Stimulated activated CD4-positive, alpha-beta T cell treated with anti-CD3 and anti-CD28 coated beads, Interleukin-2, amount 100 ng/mL, for 4 hours (primary cell): ENCODE data around the gene TMEM259.
A peak's percentile ranks its signal among the peaks of the same experiment; 100 is the strongest.

ENCODE experiments used
- DNase-seq: peaks from one replicate; pipeline ENCODE4 v3.0.0-alpha.2; 2020; ENCODE audit warnings: low read depth

Gene TMEM259

DNA sequence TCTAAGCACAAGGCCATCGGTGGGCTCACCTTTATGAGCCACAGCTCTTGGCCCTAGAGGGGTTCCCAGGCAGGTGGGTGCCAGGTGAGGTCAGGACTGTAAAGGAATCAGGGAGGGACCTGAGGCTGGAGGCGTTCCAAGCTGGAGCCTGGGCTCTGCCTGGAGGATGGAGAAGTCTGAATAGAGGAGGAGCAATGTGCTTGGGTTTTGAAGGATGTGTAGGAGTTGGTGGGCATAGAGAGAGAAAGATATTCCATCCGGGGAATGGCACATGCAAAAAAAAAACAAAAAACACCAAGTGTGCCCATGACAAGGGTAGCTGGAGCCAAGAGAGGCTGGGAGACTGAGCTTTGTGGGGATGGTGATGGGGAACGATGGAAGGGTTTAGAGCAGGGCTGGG, 18.3 kb downstream of the TMEM259 start:
- no peak for DNase-seq

- peak; percentile 49 for DNase-seq
Observed at GRCh38 chr19:1001538-1002166, 19.3 kb downstream of the TMEM259 start.

GRCh38 chr19:1000591-1001537, 20.1 kb downstream of the TMEM259 start:
- DNase-seq, result no peak

- DNase-seq, result peak; percentile 39
Observed at GRCh38 chr19:1000095-1000494, 20.8 kb downstream of the TMEM259 start, which contains the start of gene GRIN3B. Gene GRIN3B (plus strand): TSS chr19:1000419. CDS start chr19:1000438, 19 bp downstream.

GRCh38 chr19:999379-999719, 21.6 kb downstream of the TMEM259 start:
- no peak for DNase-seq

DNA sequence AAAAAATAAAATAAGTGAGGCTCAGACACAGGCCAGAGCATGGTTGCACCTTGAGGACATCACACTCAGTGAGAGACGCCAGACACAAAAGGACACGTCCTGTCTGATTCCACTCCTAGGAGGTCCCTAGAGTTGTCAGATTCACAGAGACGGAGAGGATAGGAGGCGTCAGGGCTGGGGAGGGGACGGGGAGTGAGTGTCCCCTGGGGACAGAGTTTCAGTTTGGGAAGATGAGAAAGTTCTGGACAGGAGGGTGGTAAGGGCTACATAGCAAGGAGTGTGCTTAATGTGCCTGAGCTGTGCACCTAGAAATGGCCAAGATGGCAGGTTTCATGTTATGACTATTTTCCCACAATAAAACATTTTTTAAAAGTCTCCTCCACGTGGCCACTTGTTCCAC, 22.9 kb downstream of the TMEM259 start:
- no peak for DNase-seq

DNA sequence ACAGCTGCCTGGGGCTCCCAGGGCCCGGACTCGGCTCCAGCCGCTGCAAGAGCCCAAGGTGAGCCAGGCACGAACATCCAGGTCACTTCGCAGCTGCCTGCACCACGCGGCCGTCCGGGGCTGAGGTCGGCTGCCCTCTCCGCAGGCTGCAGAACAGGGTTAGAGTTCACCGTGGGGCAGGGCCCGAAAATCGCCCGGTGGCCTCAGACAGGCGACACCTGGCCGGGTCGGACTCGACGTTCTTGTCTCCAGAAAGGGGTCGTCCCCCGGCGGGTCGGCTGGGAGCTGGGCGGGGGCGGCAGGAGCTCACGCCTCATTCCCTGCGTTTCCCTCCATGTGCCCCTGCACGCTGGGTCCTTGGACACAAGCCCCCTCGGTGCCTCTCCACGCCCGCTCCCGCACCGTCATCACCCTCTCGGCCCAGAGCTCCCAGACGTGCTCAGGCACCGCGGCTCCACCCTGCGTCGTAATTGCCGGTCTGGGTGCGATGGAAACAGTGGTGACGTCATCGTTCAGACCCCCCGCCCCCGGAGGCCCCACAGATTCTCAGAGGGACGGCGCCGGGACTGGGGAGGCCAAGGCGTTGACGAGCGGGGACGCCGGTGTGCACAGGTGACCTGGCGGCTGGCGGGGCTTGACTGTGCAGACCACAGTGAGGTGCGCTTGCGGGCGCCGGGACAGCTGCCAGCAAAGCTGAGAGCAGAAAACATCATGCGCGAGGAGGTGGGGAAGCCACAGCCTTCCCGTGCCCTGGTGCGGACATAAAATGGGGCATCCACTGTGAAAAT, 24.7 kb downstream of the TMEM259 start:
- DNase-seq, result peak; percentile 45

DNA sequence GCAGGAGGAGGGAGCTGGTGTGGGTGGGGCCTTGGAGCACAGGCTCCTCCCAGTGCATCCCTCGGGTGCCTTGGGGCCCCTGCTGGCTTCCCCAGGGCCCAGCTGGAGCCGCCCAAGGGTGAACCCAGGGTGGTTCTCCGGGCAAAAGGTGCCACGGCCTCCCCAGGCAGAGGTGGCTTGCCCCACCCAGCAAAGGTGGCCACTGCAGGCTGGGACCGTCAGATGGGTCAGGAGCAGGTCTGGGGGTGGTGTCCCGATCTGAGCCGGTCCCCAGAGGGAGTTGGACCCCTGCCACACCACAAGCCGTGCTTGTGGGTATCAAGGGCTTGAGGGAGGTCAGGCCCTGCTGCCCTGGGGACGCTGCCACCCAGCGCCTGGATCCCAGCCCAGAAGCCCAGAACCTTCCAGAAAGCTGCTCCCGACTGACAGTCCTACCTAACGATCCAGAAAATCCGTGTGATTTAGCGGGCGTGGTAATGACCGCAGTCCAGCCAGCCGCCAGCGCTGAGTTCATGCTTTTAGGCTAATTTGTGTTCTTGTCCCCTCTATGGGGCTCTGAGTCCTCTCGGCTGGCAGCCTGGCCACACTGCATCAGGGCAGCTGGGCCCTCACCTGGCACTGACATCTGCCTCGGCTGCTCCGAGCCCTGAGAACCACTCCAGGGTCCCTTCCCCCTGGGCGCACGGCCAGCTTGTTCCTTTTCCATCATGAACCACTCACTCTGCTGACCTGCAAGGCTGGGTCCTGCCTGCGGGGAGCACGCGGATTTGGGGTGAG, 25.7 kb downstream of the TMEM259 start:
- no peak for DNase-seq

DNA sequence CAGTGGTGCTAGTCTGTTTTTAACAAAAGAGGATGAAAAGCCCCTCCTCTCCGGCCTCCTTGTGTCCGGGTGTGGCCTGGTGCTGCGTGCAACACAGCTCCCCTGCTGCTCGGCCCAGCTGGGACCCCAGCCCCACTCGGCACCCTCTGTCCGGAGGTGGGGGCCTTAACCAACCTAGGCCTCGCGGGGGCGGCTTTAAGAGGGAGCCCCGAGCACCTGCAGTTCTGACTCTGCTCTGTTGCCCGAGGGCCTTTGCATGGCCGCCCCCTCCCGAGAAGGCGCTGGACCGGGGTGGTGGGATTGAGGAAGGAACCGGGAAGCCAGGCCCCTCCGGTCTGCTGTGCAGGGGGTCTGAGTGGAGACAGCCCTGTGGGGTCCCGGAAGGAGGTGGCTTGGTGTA, 26.4 kb downstream of the TMEM259 start:
- DNase-seq, result no peak

DNA sequence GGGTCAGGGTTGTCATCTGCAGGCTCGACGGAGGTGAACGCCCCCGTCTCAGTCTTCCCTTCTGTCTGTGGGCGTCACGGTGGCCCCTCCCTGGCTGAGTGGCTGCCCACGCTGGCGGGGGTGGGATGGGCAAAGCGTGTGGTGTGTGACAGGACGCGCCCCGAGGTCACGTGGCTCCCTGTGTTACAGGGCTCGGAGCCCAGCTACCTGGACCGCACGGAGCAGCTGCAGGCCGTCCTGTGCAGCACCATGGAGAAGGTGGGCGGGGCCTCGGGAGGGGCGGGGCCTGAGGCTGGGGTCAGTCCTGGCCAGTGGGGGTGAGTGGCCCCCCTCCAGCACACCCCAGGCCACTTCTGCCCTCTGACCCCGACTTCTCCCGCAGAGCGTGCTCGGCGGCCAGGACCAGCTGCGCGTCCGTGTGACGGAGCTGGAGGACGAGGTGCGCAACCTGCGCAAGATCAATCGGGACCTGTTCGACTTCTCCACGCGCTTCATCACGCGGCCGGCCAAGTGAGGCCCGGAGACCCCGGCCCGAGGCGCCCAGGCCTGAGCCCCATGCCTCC, 27.0 kb downstream of the TMEM259 start:
- no peak for DNase-seq

GRCh38 chr19:993361-993830, 27.5 kb downstream of the TMEM259 start:
- no peak for DNase-seq

DNA sequence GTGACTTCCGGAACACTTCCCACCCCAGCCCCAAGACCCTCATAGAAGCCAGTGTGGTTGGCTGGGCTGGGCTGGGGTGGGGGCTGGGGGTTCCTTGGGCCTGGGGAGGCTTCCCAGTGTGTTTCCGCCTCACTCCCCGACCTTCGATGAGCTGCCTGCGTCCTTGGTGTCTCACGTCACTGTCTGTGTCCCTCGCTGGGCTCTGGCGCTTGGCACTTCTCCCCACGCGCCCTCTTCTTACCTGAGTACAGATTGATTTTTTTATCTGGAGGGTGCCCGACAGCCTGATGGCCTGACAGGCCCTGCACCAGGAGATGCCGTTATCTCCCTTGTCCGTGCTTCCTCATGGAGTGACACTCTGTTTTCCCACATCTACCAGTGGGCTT, 28.3 kb downstream of the TMEM259 start:
- DNase-seq, result no peak

GRCh38 chr19:991932-992669, 28.8 kb downstream of the TMEM259 start:
- no peak for DNase-seq

GRCh38 chr19:991174-991931, 29.6 kb downstream of the TMEM259 start:
- DNase-seq, result peak; percentile 23

- DNase-seq, result no peak
Observed at GRCh38 chr19:990746-991145, 30.2 kb downstream of the TMEM259 start.

DNA sequence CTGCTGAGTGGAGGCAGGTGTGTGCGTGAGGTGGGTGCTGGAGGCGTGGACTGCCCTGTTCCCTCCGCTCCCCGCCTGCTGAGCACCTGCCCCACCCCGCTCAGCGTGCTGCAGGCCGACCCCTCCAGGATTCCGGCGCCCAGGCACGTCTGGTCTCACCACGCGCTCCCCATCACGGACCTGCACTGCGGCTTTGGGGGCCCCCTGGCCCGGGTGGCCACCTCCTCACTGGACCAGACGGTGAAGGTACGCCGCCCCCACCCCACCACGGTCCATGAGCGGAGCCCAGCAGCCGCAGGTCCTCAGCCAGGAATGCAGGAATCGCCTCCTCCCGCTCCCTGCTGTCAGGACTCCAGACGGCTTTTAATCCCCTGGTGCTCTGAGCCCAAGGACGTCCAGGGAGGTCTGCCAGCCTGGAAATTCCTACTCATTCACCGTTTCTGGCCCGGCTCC, 30.8 kb downstream of the TMEM259 start:
- DNase-seq, result no peak

- no peak for DNase-seq
Observed at GRCh38 chr19:989381-990081, 31.4 kb downstream of the TMEM259 start.

- no peak for DNase-seq
Observed at GRCh38 chr19:988510-988909, 32.4 kb downstream of the TMEM259 start.

GRCh38 chr19:988081-988480, 32.8 kb downstream of the TMEM259 start:
- DNase-seq, result no peak
